B cell (primary cell): ENCODE data around the gene DENND5B.

Source experiments
- EZH2 ChIP-seq: IDR thresholded peaks from 2 replicates; pipeline ENCODE4 v1.6.1; 2012; ENCODE audit warnings: borderline replicate concordance, low read depth, mild to moderate bottlenecking, moderate library complexity, low read length; ENCODE audit not compliant: insufficient read depth, poor library complexity, severe bottlenecking
- TF ChIP-seq, protein P1 (sequence below): fragments of 200-600 bp; IDR thresholded peaks from one replicate; pipeline ENCODE4 v1.8.0; 2022; ENCODE audit warnings: antibody characterized with exemption, mild to moderate bottlenecking

DNA sequence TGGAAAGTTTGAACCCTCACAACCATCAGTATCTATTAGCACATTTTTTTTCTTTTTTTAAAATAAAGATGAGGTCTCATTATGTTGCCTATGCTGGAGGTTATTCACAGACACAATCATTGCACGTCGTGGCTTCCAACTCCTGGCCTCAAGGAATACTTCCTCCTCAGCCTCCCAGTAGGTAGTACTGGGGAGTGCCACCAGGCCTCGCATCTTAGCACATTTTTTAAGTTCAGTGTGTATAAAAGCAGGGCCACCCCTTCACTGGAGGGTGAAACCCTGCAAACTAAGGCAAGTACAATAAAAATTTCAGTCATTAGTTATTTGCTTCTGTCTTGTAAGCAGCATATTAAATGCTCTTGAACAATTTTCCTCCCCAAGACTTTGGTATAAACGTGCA is 150.8 kb downstream of the DENND5B start:
- TF ChIP-seq, protein P1, sequence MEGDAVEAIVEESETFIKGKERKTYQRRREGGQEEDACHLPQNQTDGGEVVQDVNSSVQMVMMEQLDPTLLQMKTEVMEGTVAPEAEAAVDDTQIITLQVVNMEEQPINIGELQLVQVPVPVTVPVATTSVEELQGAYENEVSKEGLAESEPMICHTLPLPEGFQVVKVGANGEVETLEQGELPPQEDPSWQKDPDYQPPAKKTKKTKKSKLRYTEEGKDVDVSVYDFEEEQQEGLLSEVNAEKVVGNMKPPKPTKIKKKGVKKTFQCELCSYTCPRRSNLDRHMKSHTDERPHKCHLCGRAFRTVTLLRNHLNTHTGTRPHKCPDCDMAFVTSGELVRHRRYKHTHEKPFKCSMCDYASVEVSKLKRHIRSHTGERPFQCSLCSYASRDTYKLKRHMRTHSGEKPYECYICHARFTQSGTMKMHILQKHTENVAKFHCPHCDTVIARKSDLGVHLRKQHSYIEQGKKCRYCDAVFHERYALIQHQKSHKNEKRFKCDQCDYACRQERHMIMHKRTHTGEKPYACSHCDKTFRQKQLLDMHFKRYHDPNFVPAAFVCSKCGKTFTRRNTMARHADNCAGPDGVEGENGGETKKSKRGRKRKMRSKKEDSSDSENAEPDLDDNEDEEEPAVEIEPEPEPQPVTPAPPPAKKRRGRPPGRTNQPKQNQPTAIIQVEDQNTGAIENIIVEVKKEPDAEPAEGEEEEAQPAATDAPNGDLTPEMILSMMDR, result no peak
- no peak for TF ChIP-seq EZH2
